Adipocyte (in vitro differentiated cells): ENCODE measurements around the gene UBAP1.
A peak's percentile ranks its signal among the peaks of the same experiment; 100 is the strongest.
"Not testable (repeated sequence)": the region's sequence is repeated elsewhere in the genome, so short reads cannot be mapped to it uniquely, and the experiment has no call there.

Source experiments
- DNase-seq: peaks from one replicate; pipeline ENCODE4 v3.0.0-alpha.2; 2015; ENCODE audit warnings: low read depth
- H3K27me3 ChIP-seq: replicated peaks from 2 replicates; pipeline ENCODE4 v1.7.0; 2013; ENCODE audit warnings: mild to moderate bottlenecking, low read length, moderate library complexity; ENCODE audit not compliant: control insufficient read depth, insufficient read depth
- H3K36me3 ChIP-seq: 2 replicates; pipeline ENCODE4 v1.7.0; 2013; ENCODE audit warnings: low read length, mild to moderate bottlenecking, moderate library complexity; ENCODE audit not compliant: control insufficient read depth, insufficient read depth, severe bottlenecking
- H3K4me1 ChIP-seq: 2 replicates; pipeline ENCODE4 v1.7.0; 2013; ENCODE audit warnings: mild to moderate bottlenecking, low read length, moderate library complexity; ENCODE audit not compliant: control insufficient read depth, insufficient read depth
- H3K4me3 ChIP-seq: 2 replicates; pipeline ENCODE4 v1.7.0; 2013; ENCODE audit warnings: mild to moderate bottlenecking, low read length, moderate library complexity
- H3K9ac ChIP-seq: 2 replicates; pipeline ENCODE4 v1.7.0; 2013; ENCODE audit warnings: mild to moderate bottlenecking, low read length, moderate library complexity
- H3K9me3 ChIP-seq: 2 replicates; pipeline ENCODE4 v1.7.0; 2013; ENCODE audit warnings: mild to moderate bottlenecking, low read length, moderate library complexity; ENCODE audit not compliant: control insufficient read depth

Gene UBAP1

GRCh38 chr9:34206561-34206960 is 27.7 kb downstream of the UBAP1 start:
- H3K9ac ChIP-seq: no peak overlapping the region
- peak; percentile 50 for DNase-seq
- peaks cover 7% of the 10 kb centered on the region for H3K9me3 ChIP-seq
- H3K27me3 ChIP-seq: no peaks in the 10 kb centered on the region
- no peak overlapping the region for H3K4me3 ChIP-seq
- H3K4me1 ChIP-seq: peaks cover 40% of the 10 kb centered on the region
- peaks cover 9% of the 10 kb centered on the region for H3K36me3 ChIP-seq

DNA sequence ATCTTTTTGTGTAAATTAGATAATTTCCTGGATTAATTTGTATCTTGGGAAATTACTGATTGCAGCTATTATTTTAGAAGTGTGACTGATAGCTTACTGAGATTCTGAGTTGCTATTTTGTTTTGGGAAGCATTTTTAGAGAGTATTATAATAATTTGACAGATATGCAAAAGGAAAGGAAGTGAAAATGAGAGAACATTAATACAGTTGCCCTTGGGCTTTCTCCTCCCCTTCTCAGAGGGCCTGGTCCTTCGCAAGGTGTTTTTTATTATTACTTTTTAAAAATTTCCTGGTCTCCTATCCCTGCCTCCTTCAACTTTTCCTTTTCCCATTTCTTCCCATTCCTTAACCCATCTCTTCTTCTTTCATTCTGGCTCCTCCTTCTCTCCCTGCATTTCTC is 32.6 kb downstream of the UBAP1 start:
- H3K36me3 ChIP-seq: peaks cover 4% of the 10 kb centered on the region
- no peaks in the 10 kb centered on the region for H3K27me3 ChIP-seq
- DNase-seq: no peak
- H3K9me3 ChIP-seq: peaks cover 7% of the 10 kb centered on the region
- no peak overlapping the region for H3K9ac ChIP-seq
- no peak overlapping the region for H3K4me3 ChIP-seq
- peaks cover 11% of the 10 kb centered on the region for H3K4me1 ChIP-seq

- not testable (repeated sequence) for H3K9me3 ChIP-seq, H3K4me3 ChIP-seq, H3K27me3 ChIP-seq, H3K9ac ChIP-seq, H3K36me3 ChIP-seq, DNase-seq, H3K4me1 ChIP-seq
Observed at GRCh38 chr9:34214354-34215000, 35.6 kb downstream of the UBAP1 start.

GRCh38 chr9:34216325-34216724 is 37.5 kb downstream of the UBAP1 start:
- Histone ChIP-seq H3K36me3 (peaks cover 3% of the 10 kb centered on the region), H3K4me1 (peaks cover 4% of the 10 kb centered on the region), H3K27me3 (no peaks in the 10 kb centered on the region), H3K4me3 (no peak overlapping the region), H3K9me3 (no peaks in the 10 kb centered on the region), H3K9ac (no peak overlapping the region)
- DNase-seq: no peak

DNA sequence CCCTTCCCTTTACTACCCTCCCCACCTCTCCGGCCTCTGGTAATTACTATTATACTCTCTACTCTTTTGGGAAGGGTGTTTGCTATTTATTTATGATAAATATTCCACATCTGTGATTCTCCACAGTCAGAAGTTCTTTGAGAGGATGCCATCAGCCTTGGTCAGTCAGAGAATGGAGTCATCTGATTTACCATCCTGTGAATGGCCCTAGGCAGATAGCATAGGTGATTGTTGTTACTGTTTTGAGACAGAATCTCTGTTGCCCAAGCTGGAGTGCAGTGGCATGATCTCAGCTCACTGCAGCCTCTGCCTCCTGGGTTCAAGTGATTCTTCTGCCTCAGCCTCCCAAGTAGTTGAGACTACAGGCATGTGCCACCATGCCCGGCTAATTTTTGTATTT is 38.2 kb downstream of the UBAP1 start:
- H3K4me1 ChIP-seq, H3K9me3 ChIP-seq, H3K27me3 ChIP-seq, H3K4me3 ChIP-seq, H3K36me3 ChIP-seq, H3K9ac ChIP-seq, DNase-seq: not testable (repeated sequence)

DNA sequence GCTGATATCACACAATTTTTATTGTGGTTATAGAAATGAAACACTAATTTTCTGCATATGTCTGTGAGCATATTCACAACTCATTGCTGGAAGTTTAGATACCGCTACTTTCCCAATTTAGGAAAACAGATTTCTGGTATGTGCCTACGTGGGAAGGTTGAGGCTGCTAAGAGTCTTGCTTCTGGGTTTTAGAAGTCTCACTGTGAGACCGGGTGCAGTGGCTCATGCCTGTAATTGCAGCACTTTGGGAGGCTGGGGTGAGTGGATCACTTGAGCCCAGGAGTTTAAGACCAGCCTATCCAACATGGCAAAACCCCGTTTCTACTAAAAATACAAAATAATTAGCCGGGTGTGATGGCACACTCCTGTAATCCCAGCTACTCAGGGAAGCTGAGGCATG is 39.6 kb downstream of the UBAP1 start:
- Histone ChIP-seq H3K4me3 (no peak overlapping the region), H3K36me3 (peaks cover 3% of the 10 kb centered on the region), H3K4me1 (peaks cover 15% of the 10 kb centered on the region), H3K9ac (no peak overlapping the region), H3K9me3 (no peaks in the 10 kb centered on the region), H3K27me3 (no peaks in the 10 kb centered on the region)
- DNase-seq: peak; percentile 27

GRCh38 chr9:34219421-34219820 is 40.6 kb downstream of the UBAP1 start:
- no peaks in the 10 kb centered on the region for H3K9me3 ChIP-seq
- H3K4me1 ChIP-seq: peaks cover 15% of the 10 kb centered on the region
- peaks cover 7% of the 10 kb centered on the region for H3K36me3 ChIP-seq
- no peak overlapping the region for H3K4me3 ChIP-seq
- H3K27me3 ChIP-seq: no peaks in the 10 kb centered on the region
- no peak for DNase-seq
- H3K9ac ChIP-seq: no peak overlapping the region

- no peaks in the 10 kb centered on the region for H3K9me3 ChIP-seq
- H3K9ac ChIP-seq: no peak overlapping the region
- H3K36me3 ChIP-seq: peaks cover 8% of the 10 kb centered on the region
- H3K4me1 ChIP-seq: peaks cover 15% of the 10 kb centered on the region
- no peak overlapping the region for H3K4me3 ChIP-seq
- no peaks in the 10 kb centered on the region for H3K27me3 ChIP-seq
- DNase-seq: no peak
Observed at GRCh38 chr9:34220218-34220617, 41.4 kb downstream of the UBAP1 start.

DNA sequence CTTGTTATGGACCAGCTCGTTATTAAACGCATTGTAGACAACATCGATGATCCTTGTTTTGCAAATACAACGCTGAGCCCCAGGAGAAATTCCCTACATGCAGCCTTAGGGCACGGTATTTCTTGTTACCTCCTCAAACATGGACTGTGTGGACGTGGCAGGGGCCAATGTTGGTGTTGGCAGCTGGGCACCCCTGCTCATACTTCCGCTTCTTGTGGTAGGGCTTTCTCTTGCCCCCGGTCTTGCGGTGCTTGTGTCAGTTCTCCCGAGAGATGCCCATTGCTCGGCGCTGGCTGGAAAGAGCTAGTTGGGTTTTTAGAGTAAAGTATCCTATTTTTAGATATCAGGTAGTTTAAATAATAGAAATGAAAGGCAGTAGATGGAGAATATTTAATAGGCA is 45.5 kb downstream of the UBAP1 start:
- no peak overlapping the region for H3K9ac ChIP-seq
- H3K36me3 ChIP-seq: peaks cover 5% of the 10 kb centered on the region
- DNase-seq: no peak
- H3K4me3 ChIP-seq: no peak overlapping the region
- H3K9me3 ChIP-seq: no peaks in the 10 kb centered on the region
- H3K27me3 ChIP-seq: no peaks in the 10 kb centered on the region
- H3K4me1 ChIP-seq: peaks cover 18% of the 10 kb centered on the region

DNA sequence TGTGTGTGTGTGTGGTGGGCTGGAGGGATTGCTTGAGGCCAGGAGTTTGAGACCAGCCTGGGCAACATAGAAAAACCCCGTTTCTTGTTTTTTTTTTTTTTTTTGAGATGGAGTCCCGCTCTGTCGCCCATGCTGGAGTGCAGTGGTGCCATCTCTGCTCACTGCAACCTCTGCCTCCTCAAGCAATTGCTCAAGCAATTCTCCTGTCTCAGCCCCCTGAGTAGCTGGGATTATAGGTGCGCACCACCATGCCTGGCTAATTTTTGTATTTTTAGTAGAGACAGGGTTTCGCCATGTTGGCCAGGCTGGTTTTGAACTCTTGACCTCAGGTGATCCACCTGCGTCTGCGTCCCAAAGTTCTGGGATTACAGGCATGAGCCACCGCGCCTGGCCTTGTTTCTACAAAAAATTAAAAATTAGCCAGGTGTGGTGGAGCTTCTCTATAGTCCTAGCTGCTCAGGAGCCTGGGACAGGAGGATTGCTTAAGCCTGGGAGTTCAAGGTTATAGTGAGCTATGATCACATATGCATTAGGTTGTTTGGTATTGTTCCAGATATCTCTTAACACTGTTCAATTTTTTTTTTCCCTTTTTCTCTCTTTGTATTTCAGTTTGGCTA is 47.4 kb downstream of the UBAP1 start:
- DNase-seq, H3K4me3 ChIP-seq, H3K9ac ChIP-seq, H3K9me3 ChIP-seq, H3K36me3 ChIP-seq, H3K27me3 ChIP-seq: not testable (repeated sequence)
- H3K4me1 ChIP-seq: peaks cover 23% of the 10 kb centered on the region

- Histone ChIP-seq H3K27me3 (no peaks in the 10 kb centered on the region), H3K4me1 (peaks cover 15% of the 10 kb centered on the region), H3K9me3 (no peaks in the 10 kb centered on the region), H3K4me3 (no peak overlapping the region), H3K36me3 (peaks cover 5% of the 10 kb centered on the region), H3K9ac (no peak overlapping the region)
- DNase-seq: peak; percentile 35
Observed at GRCh38 chr9:34227445-34227844, 48.6 kb downstream of the UBAP1 start.

GRCh38 chr9:34230556-34230955 is 51.7 kb downstream of the UBAP1 start:
- peaks cover 10% of the 10 kb centered on the region for H3K36me3 ChIP-seq
- H3K4me1 ChIP-seq: peaks cover 20% of the 10 kb centered on the region
- H3K4me3 ChIP-seq: no peak overlapping the region
- no peaks in the 10 kb centered on the region for H3K27me3 ChIP-seq
- H3K9ac ChIP-seq: no peak overlapping the region
- no peak for DNase-seq
- H3K9me3 ChIP-seq: no peaks in the 10 kb centered on the region
